Measurements from ENCODE around the gene GAB1.

GAB1 gene

GRCh38 chr4:143489106-143489505 is 152.4 kb downstream of the GAB1 start:
- ChIA-PET POLR2A (no interaction called here), CTCF (interaction anchor here (1.2 to 1.3 kb wide), 2 partner anchors 21 to 23 kb away, joined by 3 to 5 read pairs; no protein-coding TSS in a partner anchor)
- TF ChIP-seq CTCF (IDR thresholded peaks at IDR 0.05; ENCODE audit: control extremely low read depth, extremely low read depth, low read depth, missing control alignments): no peak
- DNase-seq (ENCODE audit: extremely low spot score): no peak

GRCh38 chr4:143498021-143498420 is 161.3 kb downstream of the GAB1 start:
- ChIA-PET POLR2A (no interaction called here), CTCF (no interaction called here)
- DNase-seq (ENCODE audit: extremely low spot score): no peak
- TF ChIP-seq CTCF (IDR thresholded peaks at IDR 0.05; ENCODE audit: control extremely low read depth, extremely low read depth, low read depth, missing control alignments): no peak

- TF ChIP-seq CTCF (IDR thresholded peaks at IDR 0.05; ENCODE audit: control extremely low read depth, extremely low read depth, low read depth, missing control alignments): no peak
- CTCF ChIA-PET: interaction anchor here (0.8 to 1.7 kb wide), 5 partner anchors 9 to 1144 kb away, joined by 3 to 7 read pairs (median 3); no protein-coding TSS in a partner anchor
- DNase-seq (ENCODE audit: extremely low spot score): no peak
- POLR2A ChIA-PET: interaction anchor here (0.5 kb wide), 1 partner anchor 14 kb away, joined by 6 read pairs; no protein-coding TSS in a partner anchor
These were observed 165.6 kb downstream of the GAB1 start for GRCh38 chr4:143502231-143502630.

GRCh38 chr4:143506031-143506430 is 169.4 kb downstream of the GAB1 start:
- ChIA-PET CTCF (no interaction called here), POLR2A (no interaction called here)
- no peak for DNase-seq (ENCODE audit: extremely low spot score)
- no peak for TF ChIP-seq CTCF (IDR thresholded peaks at IDR 0.05; ENCODE audit: control extremely low read depth, extremely low read depth, low read depth, missing control alignments)

- POLR2A ChIA-PET: no interaction called here
- DNase-seq (ENCODE audit: extremely low spot score): no peak
- no peak for TF ChIP-seq CTCF (IDR thresholded peaks at IDR 0.05; ENCODE audit: control extremely low read depth, extremely low read depth, low read depth, missing control alignments)
- CTCF ChIA-PET: interaction anchor here (1.1 to 2.1 kb wide), 5 partner anchors 9 to 137 kb away, joined by 3 to 7 read pairs (median 3); no protein-coding TSS in a partner anchor
These were observed 175.2 kb downstream of the GAB1 start for GRCh38 chr4:143511906-143512305.

- DNase-seq (ENCODE audit: extremely low spot score): no peak
- POLR2A ChIA-PET: no interaction called here
- CTCF ChIA-PET: interaction anchor here (1.4 kb wide), 3 partner anchors 23 to 138 kb away, joined by 3 to 4 read pairs (median 3); no protein-coding TSS in a partner anchor
- no peak for TF ChIP-seq CTCF (IDR thresholded peaks at IDR 0.05; ENCODE audit: control extremely low read depth, extremely low read depth, low read depth, missing control alignments)
These were observed 176.3 kb downstream of the GAB1 start for GRCh38 chr4:143512978-143513313.

All from GM10248 (cell line).